PFSK-1 (cell line): ENCODE measurements around the gene NEU3.

Experiments used
- FOXP2 ChIP-seq: optimal IDR thresholded peaks from 2 replicates; pipeline ENCODE3; 2011; ENCODE audit warnings: borderline replicate concordance, control low read depth, inconsistent platforms; ENCODE audit not compliant: insufficient read depth; ENCODE audit errors: extremely low read length, extremely low read depth
- POLR2AphosphoS5 ChIP-seq: IDR thresholded peaks from 2 replicates; pipeline ENCODE4 v1.6.1; 2012; ENCODE audit warnings: low read depth, mild to moderate bottlenecking, control low read depth, low read length, moderate library complexity
- REST ChIP-seq, 2 experiments: IDR thresholded peaks; 2 replicates each; pipeline versions ENCODE4 v1.6.1 to v1.8.0; 2011 to 2012; ENCODE audit warnings: low read depth in 2 of 2, low read length in 2 of 2, control low read depth in 1 of 2, inconsistent platforms in 1 of 2, mild to moderate bottlenecking in 1 of 2, moderate library complexity in 1 of 2; ENCODE audit not compliant: insufficient read depth in 1 of 2
- SIN3A ChIP-seq: IDR thresholded peaks from 2 replicates; pipeline ENCODE4 v1.6.1; 2012; ENCODE audit warnings: mild to moderate bottlenecking, low read length, moderate library complexity, borderline replicate concordance; ENCODE audit not compliant: insufficient read depth
- TAF1 ChIP-seq: IDR thresholded peaks from 2 replicates; pipeline ENCODE4 v1.6.1; 2012; ENCODE audit warnings: low read length, control low read depth, borderline replicate concordance; ENCODE audit not compliant: insufficient read depth

NEU3 gene

GRCh38 chr11:75029836-75030631, 41.3 kb downstream of the NEU3 start:
- TF ChIP-seq REST (IDR thresholded peaks at IDR 0.05; ENCODE audit: insufficient read depth in 1 of 2, low read depth in 2 of 2, low read length in 2 of 2): no peak
- no peak for TF ChIP-seq TAF1
- TF ChIP-seq FOXP2: no peak
- TF ChIP-seq SIN3A: no peak
- no peak for TF ChIP-seq POLR2AphosphoS5

DNA sequence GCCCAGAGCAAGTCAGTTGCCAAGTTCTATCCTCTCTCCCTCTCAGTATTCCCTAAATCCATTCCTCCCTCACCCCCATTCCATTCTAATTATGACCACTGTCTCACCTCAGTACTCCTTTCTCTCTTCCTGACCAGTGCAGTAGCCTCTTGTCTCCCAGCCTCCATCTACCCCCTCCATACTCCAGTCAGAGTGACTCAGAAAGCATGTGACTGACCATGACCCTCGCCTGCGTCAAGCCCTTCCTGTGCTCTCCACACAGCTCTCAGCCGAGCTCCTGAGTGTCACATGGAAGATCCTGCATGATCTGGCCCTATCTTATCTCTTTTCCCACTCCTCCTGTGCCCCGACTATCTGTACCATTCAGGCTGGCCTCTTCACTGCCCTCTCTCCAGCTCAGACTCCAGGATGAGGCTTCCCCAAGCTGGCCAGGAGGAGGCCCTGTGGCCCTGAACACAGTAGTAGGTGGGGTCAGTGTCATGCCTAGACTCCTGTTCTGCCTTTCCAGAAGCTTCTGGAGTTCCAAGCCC, 42.6 kb downstream of the NEU3 start:
- no peak for TF ChIP-seq FOXP2
- TF ChIP-seq TAF1: no peak
- no peak for TF ChIP-seq REST (IDR thresholded peaks at IDR 0.05; ENCODE audit: insufficient read depth in 1 of 2, low read depth in 2 of 2, low read length in 2 of 2)
- no peak for TF ChIP-seq POLR2AphosphoS5
- no peak for TF ChIP-seq SIN3A

DNA sequence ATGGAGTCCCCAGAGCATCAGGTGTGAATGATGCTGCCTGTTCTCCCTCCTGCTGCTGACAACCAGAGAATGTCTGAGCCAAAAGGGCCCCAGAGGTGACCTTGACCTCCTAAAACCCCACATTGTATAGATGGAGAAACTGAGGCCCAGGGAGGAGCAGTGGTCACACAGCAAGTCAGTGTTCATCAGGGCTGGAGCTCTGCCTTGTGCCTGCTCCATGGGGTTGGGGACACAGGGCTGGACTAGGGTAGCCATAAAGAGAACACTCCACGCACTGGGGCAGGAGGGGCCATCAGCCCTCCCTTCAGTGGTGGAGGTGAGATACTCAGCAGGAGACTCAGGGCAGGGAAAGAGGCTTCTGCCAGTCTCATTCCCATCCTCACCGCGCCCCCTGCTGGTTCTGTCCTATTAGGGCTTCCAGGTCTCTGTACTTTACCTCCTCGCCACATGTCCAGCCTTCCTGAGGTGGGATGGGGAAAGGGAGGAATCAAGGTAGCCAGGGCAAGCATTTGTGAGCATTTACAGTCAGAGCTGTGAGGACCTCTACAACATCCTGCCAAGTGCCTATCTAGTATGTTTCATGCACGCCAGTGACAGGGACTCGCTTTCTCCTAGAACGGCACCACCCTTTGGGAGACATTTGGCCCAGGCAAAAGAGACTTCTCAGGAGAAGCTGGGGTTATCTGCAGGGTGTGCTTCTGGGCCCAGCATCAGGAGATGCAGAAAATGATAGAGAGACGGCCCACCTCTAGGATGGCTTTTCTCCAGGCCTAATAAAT, 43.2 kb downstream of the NEU3 start:
- no peak for TF ChIP-seq REST (IDR thresholded peaks at IDR 0.05; ENCODE audit: insufficient read depth in 1 of 2, low read depth in 2 of 2, low read length in 2 of 2)
- TF ChIP-seq POLR2AphosphoS5: no peak
- no peak for TF ChIP-seq TAF1
- no peak for TF ChIP-seq SIN3A
- no peak for TF ChIP-seq FOXP2

DNA sequence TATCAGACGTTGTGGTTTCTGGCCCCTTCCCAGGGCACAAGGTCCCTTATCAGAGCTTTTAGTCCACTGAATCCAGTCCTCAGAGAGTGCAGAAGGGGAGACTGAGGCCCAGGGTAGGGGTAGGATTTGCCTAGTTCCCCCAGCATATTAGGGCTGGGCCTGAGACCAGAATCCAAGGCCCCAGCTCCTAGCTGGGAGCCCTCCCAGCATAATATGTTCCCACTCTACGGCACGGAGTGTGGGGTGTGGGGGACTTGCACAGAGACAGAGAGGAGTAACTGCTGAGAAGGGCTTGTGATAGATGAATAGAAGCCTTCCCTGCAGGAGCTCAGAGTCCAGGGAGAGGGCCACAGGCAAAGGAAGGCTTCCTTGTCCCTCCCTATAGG, 43.8 kb downstream of the NEU3 start:
- no peak for TF ChIP-seq SIN3A
- TF ChIP-seq FOXP2: no peak
- TF ChIP-seq TAF1: no peak
- no peak for TF ChIP-seq REST (IDR thresholded peaks at IDR 0.05; ENCODE audit: insufficient read depth in 1 of 2, low read depth in 2 of 2, low read length in 2 of 2)
- no peak for TF ChIP-seq POLR2AphosphoS5
